HL-60 (cell line): ENCODE results near the gene SNTB2.

Experiments used
- CTCF ChIP-seq: IDR thresholded peaks from one replicate; pipeline ENCODE4 v1.5.1; 2011; ENCODE audit warnings: low read length, control low read depth, inconsistent platforms; ENCODE audit not compliant: insufficient read depth
- GABPA ChIP-seq: IDR thresholded peaks from 2 replicates; pipeline ENCODE4 v1.6.1; 2012; ENCODE audit warnings: low read depth
- POLR2AphosphoS5 ChIP-seq: IDR thresholded peaks from 2 replicates; pipeline ENCODE4 v1.6.1; 2012; ENCODE audit warnings: low read depth
- REST ChIP-seq: IDR thresholded peaks from 2 replicates; pipeline ENCODE4 v1.6.1; 2012; ENCODE audit warnings: low read depth; ENCODE audit not compliant: insufficient replicate concordance

GRCh38 chr16:69350536-69351133, 163.7 kb downstream of the SNTB2 start:
- no peak for TF ChIP-seq CTCF
- no peak for TF ChIP-seq GABPA
- no peak for TF ChIP-seq POLR2AphosphoS5
- no peak for TF ChIP-seq REST
